ENCODE data around the gene PPP1R37.

Gene PPP1R37

DNA sequence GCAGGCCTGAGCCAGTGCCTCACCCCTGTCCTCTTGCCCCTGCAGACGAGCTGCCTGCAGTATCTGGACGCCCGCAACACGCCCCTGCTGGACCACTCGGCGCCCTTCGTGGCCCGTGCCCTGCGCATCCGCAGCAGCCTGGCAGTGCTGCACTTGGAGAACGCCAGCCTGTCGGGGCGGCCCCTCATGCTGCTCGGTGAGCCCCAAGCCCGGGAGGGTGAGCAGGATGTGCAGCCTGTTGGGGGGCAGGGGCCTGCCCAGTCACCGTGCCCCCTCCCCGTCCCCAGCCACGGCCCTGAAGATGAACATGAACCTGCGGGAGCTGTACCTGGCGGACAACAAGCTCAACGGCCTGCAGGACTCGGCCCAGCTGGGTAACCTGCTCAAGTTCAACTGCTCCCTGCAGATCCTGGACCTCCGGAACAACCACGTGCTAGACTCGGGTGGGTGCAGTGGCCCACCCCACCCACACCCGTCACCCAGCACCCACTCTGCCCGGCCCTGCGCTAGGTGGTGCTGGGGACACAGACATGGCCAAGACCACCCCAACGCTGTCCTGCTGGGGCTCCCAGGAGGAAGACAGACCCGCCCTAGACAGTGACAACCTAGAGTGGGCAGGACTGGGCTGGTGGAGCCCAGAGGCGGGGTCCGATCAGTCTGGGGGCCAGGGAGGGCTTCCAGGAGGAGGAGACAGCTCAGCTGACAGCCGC lies 49.2 kb downstream of the PPP1R37 start:
- TF ChIP-seq, protein P1, sequence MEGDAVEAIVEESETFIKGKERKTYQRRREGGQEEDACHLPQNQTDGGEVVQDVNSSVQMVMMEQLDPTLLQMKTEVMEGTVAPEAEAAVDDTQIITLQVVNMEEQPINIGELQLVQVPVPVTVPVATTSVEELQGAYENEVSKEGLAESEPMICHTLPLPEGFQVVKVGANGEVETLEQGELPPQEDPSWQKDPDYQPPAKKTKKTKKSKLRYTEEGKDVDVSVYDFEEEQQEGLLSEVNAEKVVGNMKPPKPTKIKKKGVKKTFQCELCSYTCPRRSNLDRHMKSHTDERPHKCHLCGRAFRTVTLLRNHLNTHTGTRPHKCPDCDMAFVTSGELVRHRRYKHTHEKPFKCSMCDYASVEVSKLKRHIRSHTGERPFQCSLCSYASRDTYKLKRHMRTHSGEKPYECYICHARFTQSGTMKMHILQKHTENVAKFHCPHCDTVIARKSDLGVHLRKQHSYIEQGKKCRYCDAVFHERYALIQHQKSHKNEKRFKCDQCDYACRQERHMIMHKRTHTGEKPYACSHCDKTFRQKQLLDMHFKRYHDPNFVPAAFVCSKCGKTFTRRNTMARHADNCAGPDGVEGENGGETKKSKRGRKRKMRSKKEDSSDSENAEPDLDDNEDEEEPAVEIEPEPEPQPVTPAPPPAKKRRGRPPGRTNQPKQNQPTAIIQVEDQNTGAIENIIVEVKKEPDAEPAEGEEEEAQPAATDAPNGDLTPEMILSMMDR (IDR thresholded peaks at IDR 0.05; ENCODE audit: low read depth, low read length, missing control alignments), result no peak
- no peak overlapping the region for H3K4me3 ChIP-seq (ENCODE audit: low read depth, low read length)
- DNase-seq (ENCODE audit: low read depth), result no peak

DNA sequence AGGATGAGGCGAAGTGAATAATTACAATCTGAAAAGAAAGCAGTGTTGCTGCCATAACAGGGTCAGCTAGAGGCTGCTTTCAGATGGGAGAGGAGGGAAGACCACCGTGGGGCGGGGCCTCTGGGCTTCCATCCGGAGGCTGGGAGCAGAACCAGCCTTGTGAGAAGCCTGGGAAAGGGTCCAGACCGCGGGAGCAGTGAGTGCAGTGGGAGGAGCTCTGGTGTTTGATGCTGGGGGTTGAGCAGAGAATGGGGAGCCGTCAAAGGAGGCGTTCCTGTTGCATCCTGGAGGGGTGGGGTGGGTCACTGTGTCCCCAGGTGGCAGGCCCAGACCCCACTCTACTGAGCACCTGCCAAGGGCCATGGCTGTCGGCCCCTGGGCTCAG lies 49.7 kb downstream of the PPP1R37 start:
- TF ChIP-seq, protein P1 (IDR thresholded peaks at IDR 0.05; ENCODE audit: low read depth, low read length, missing control alignments), result no peak
- DNase-seq (ENCODE audit: low read depth), result no peak
- no peak overlapping the region for H3K4me3 ChIP-seq (ENCODE audit: low read depth, low read length)

DNA sequence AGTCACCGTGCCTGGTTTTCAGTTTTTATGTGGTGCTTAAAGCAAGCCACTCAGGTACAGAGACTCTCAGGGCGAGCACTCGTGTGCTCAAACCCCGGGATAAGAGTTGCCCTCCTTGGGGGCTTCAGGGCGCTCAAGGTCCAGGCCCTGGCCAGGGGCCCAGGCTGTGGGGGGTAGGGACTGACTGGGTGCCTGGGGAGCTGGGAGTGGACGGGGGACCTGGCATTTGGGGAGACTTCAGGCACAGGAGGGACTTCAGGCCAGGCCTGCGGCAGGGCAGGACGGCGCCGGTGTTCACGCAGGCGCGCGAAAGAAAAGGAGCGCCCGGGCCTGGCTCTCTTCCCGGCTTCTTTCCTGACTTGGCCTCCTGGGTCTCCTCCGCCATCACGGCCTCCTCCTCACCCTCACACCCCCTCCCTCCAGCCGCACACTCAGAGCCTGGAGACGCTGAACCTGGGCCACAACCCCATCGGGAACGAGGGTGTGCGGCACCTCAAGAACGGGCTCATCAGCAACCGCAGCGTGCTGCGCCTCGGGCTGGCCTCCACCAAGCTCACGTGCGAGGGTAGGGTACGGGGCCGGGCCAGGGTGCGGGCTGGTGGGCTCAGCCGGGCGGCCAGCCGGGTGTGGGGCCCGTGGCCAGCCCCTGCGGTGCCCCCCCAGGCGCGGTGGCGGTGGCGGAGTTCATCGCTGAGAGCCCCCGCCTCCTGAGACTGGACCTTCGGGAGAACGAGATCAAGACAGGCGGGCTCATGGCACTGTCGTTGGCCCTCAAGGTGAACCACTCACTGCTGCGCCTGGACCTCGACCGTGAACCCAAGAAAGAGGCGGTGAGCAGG lies 51.7 kb downstream of the PPP1R37 start:
- no peak overlapping the region for H3K4me3 ChIP-seq (ENCODE audit: low read depth, low read length)
- no peak for DNase-seq (ENCODE audit: low read depth)
- TF ChIP-seq, protein P1 (IDR thresholded peaks at IDR 0.05; ENCODE audit: low read depth, low read length, missing control alignments), result no peak

DNA sequence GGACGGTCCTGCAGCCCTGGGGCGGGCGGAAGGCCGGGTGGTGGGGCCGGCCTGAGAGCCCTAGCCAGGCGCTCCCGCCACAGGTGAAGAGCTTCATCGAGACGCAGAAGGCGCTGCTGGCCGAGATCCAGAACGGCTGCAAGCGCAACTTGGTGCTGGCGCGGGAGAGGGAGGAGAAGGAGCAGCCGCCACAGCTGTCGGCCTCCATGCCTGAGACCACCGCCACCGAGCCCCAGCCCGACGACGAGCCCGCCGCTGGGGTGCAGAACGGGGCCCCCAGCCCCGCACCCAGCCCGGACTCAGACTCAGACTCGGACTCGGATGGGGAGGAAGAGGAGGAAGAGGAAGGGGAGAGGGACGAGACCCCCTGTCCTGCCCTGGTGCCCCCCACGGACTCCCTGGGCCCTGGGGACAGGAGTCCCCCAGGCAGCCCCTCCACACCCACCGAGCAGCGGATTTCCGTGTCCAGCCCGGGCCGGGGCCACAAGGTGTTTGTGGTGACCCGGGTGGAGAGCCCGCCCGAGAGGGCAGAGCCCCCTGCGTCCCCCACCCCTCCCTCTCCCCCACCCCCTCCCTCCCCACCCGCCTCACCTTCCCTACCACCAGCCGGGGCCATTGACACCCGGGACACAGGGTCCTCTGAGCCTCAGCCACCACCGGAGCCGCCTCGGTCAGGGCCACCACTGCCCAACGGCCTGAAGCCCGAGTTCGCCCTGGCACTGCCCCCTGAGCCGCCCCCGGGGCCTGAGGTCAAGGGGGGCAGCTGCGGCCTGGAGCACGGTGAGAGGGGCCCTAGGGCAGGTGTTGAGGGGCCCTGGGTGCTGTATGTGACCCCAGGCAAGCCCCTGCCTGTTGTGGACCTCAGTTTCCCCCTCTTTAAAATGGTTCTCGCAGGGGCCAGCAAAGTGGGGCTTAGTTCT lies 52.6 kb downstream of the PPP1R37 start:
- DNase-seq (ENCODE audit: low read depth), result no peak
- H3K4me3 ChIP-seq (ENCODE audit: low read depth, low read length), result no peak overlapping the region
- TF ChIP-seq, protein P1 (IDR thresholded peaks at IDR 0.05; ENCODE audit: low read depth, low read length, missing control alignments), result no peak

DNA sequence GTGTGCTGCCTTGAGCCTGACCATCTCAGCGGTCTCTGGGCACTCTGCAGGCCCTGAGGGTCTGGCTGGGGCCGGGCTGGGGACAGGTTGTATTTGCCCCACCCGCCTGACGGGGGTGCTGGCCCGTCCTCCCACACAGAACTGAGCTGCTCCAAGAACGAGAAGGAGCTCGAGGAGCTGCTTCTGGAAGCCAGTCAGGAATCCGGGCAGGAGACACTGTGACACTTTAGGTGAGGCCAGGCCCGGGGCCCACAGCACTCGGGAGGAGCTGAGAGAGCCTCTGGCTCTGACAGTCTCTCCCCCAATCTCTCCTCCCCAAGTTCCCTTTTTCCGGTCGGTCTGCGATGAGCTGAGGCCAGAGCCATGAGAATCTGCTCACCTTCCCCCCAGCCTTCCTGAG lies 53.3 kb downstream of the PPP1R37 start:
- TF ChIP-seq, protein P1 (IDR thresholded peaks at IDR 0.05; ENCODE audit: low read depth, low read length, missing control alignments), result no peak
- DNase-seq (ENCODE audit: low read depth), result no peak
- no peak overlapping the region for H3K4me3 ChIP-seq (ENCODE audit: low read depth, low read length)

DNA sequence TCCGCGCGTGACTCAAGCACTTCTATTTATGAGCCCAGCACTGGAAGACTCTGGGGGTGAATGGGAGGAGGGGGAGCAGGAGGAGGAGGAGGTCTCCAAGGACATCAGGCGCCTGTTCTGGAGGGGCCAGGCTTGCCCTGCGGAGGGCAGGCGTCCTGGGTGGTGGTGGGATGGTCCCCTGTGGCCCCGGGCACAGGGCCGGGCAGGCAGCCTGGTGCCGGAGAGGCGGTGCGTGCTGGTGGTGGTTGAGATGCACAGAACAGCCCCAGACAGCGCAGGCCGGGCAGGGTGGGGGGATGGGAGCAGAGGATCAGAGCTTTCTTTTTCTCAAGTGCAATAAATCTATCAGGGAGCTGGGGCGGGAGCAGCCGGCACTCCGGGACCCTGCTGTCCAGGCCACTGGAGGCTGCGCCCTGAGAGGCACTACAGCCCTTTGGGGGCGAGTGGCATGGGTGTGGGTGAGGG lies 53.8 kb downstream of the PPP1R37 start:
- TF ChIP-seq, protein P1 (IDR thresholded peaks at IDR 0.05; ENCODE audit: low read depth, low read length, missing control alignments), result no peak
- H3K4me3 ChIP-seq (ENCODE audit: low read depth, low read length), result no peak overlapping the region
- DNase-seq (ENCODE audit: low read depth), result no peak
